Measurements from ENCODE around the gene UGT2A3. TPM values are rescaled to one million over a fixed set of nuclear protein-coding genes. Genes with fewer than 3 reads are reported as not detected.

UGT2A3 gene
- total and polyA plus RNA-seq, 2 of the 4 experiments (the other 2 are of a cell fraction): not detected

GRCh38 chr4:68987007-68987406 is 35.4 kb upstream of the UGT2A3 start:
- H3K23ac ChIP-seq (ENCODE audit: low read depth, low read length): no peak overlapping the region
- no CpG with 5 or more reads among the region's 2 CpGs for WGBS, 2 experiments (ENCODE audit: extremely low coverage in 2 of 2, insufficient read length in 1 of 2)

More at GRCh38 chr4:68987007-68987406, 35.4 kb upstream of the UGT2A3 start:
- no peak overlapping the region for H2BK15ac ChIP-seq (ENCODE audit: low read depth, low read length)
- H4K20me1 ChIP-seq (ENCODE audit: insufficient read depth, low read length): no peaks in the 10 kb centered on the region
- H2BK5ac ChIP-seq (ENCODE audit: low read depth, low read length, poor library complexity, severe bottlenecking): no peak overlapping the region
- TF ChIP-seq CEBPB (IDR thresholded peaks at IDR 0.05; ENCODE audit: low read depth, low read length) (no peak), RCOR1 (IDR thresholded peaks at IDR 0.05; ENCODE audit: insufficient replicate concordance, low read length) (no peak), MAZ (IDR thresholded peaks at IDR 0.05; ENCODE audit: borderline replicate concordance, low read depth, low read length) (no peak)
- no TSS peak for BruUV-seq (replicated peaks)
- no peak overlapping the region for H2BK120ac ChIP-seq (ENCODE audit: low read depth, low read length)
- no peak overlapping the region for H3K27ac ChIP-seq (ENCODE audit: insufficient read depth, low read length)
- H4K8ac ChIP-seq (ENCODE audit: low read depth in 2 of 2, low read length in 2 of 2): no peak overlapping the region
- no peaks in the 10 kb centered on the region for H3K9me1 ChIP-seq (ENCODE audit: insufficient read depth, low read length)
- no peaks in the 10 kb centered on the region for H3K36me3 ChIP-seq (ENCODE audit: control insufficient read depth, insufficient read depth, low read length)
- H3K4me1 ChIP-seq (ENCODE audit: control insufficient read depth, insufficient read depth, low read length): no peaks in the 10 kb centered on the region
- no peak overlapping the region for H4K5ac ChIP-seq (ENCODE audit: low read depth, low read length)
- no peak overlapping the region for H3K9ac ChIP-seq (ENCODE audit: low read depth, low read length)
- dilution Hi-C loops (cut with HindIII; ENCODE audit: low sequenced_read_pairs, unreplicated experiment) (no loop called here), in situ Hi-C loops (cut with MboI; ENCODE audit: low sequenced_read_pairs) (no loop called here), intact Hi-C loops (cut with micrococcal nuclease) (no loop called here)
- H3K79me1 ChIP-seq (ENCODE audit: low read depth in 1 of 2, low read length in 2 of 2): no peaks in the 10 kb centered on the region
- H2AK9ac ChIP-seq (replicated peaks; ENCODE audit: low read depth, low read length, poor library complexity): no peak overlapping the region
- no peak overlapping the region for H3K4me2 ChIP-seq (ENCODE audit: low read depth, low read length)
- H3K27me3 ChIP-seq (ENCODE audit: control insufficient read depth, insufficient read depth, low read length): no peaks in the 10 kb centered on the region
- no peak overlapping the region for H4K91ac ChIP-seq (ENCODE audit: insufficient read depth, low read depth, low read length)
- H3K14ac ChIP-seq (replicated peaks; ENCODE audit: low read depth, low read length): no peak overlapping the region
- ChIA-PET CTCF (no interaction called here), POLR2A (ENCODE audit: unreplicated experiment) (no interaction called here)
- no peak overlapping the region for H2AK5ac ChIP-seq (ENCODE audit: low read depth, low read length)
- H3K4me3 ChIP-seq (ENCODE audit: insufficient read depth, low read depth, low read length): no peak overlapping the region
- no peak overlapping the region for H2BK20ac ChIP-seq (ENCODE audit: low read depth, low read length)
- H3K4ac ChIP-seq (ENCODE audit: low read depth, low read length): no peak overlapping the region
- no peaks in the 10 kb centered on the region for H3K9me3 ChIP-seq (ENCODE audit: control insufficient read depth, insufficient read depth, low read length)
- H3K56ac ChIP-seq (ENCODE audit: extremely low read depth, insufficient read depth, low read length): no peak overlapping the region
- H3K18ac ChIP-seq (ENCODE audit: low read depth, low read length): no peak overlapping the region
- H2AFZ ChIP-seq (replicated peaks; ENCODE audit: low read length, poor library complexity): no peak overlapping the region
- DNase-seq (no peak), ATAC-seq (ENCODE audit: low read depth) (no peak)
